AG09309 (cell line): ENCODE results near the gene ITCH.
"Not testable (repeated sequence)": the region's sequence is repeated elsewhere in the genome, so short reads cannot be mapped to it uniquely, and the experiment has no call there.

ENCODE experiments used
- DNase-seq: peaks from one replicate; pipeline ENCODE4 v3.0.0-alpha.2; 2010; ENCODE audit warnings: low read depth
- H3K4me3 ChIP-seq: 2 replicates; pipeline ENCODE4 v1.5.1; 2011; ENCODE audit warnings: mild to moderate bottlenecking, low read depth, low read length, moderate library complexity; ENCODE audit not compliant: control insufficient read depth
- TF ChIP-seq, protein P1 (sequence below): IDR thresholded peaks from 2 replicates; pipeline ENCODE4 v1.5.1; 2011; ENCODE audit warnings: mild to moderate bottlenecking, low read depth, low read length, inconsistent platforms; ENCODE audit not compliant: insufficient read depth, control insufficient read depth; ENCODE audit errors: missing control alignments

The ITCH gene

DNA sequence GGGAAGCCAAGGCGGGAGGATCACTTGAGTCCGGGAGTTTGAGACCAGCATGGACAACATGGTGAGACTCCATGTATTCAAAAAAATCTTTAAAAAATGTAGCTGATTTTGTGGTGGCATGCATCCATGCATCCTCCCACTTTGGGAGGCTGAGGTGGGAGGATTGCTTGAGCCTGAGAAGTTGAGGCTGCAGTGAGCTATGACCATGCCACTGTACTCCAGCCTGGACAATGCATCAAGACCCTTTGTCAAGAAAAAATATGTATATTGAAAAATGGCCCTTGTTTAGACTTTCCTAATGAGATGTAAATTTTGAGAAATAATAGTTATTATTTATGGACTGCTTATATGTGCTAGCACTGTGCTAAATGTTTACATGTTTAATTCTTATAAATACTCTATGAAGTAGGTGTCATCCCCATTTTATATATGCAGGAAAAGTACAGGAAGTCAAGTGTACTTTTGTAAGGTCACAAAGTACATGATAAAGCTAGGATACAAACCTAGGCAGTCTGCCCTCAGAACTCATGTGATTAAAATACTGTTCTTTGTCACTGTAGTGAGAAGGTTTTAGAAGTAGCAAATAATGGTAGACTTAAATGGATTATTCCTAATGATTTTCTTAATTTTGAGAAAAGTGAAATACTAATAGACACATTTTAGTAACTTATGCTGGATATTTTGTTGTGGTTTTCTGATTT is 58.8 kb downstream of the ITCH start:
- no peak overlapping the region for H3K4me3 ChIP-seq
- TF ChIP-seq, protein P1, sequence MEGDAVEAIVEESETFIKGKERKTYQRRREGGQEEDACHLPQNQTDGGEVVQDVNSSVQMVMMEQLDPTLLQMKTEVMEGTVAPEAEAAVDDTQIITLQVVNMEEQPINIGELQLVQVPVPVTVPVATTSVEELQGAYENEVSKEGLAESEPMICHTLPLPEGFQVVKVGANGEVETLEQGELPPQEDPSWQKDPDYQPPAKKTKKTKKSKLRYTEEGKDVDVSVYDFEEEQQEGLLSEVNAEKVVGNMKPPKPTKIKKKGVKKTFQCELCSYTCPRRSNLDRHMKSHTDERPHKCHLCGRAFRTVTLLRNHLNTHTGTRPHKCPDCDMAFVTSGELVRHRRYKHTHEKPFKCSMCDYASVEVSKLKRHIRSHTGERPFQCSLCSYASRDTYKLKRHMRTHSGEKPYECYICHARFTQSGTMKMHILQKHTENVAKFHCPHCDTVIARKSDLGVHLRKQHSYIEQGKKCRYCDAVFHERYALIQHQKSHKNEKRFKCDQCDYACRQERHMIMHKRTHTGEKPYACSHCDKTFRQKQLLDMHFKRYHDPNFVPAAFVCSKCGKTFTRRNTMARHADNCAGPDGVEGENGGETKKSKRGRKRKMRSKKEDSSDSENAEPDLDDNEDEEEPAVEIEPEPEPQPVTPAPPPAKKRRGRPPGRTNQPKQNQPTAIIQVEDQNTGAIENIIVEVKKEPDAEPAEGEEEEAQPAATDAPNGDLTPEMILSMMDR: no peak
- no peak for DNase-seq

DNA sequence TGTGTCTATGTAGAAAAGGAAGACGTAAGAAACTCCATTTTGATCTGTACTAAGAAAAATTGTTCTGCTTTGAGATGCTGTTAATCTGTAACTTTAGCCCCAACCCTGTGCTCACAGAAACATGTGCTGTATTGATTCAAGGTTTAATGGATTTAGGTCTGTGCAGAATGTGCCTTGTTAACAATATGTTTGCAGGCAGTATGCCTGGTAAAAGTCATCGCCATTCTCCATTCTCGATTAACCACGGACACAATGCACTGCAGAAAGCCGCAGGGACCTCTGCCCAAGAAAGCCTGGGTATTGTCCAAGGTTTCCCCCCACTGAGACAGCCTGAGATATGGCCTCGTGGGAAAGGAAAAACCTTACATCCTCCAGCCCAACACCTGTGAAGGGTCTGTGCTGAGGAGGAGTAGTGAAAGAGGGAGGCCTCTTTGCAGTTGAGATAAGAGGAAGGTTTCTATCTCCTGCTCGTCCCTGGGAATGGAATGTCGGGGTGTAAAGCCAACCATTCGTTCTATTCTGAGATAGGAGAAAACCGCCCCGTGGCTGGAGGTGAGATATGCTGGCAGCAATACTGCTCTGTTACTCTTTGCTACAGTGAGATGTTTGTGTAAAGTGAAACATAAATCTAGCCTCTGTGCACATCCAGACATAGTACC is 62.1 kb downstream of the ITCH start:
- H3K4me3 ChIP-seq, DNase-seq: not testable (repeated sequence)

DNA sequence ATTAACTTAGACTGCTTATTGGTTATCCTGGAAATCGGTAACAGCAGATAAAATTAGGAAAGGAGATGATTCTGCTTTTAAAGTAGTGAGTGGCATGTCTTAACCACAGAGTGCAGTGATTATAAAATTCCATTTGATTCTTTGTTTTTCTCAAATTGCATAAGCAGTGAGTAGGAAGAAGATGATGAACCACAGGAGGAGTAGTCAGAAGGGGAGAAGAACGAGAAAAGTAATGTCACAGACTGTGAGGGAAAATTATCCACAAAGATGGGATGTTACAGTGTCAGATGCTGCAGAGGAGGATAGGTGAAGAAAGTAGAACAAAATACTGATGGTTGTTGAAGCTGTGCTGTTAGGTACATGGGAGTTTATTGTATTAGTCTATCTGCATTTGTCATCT is 63.0 kb downstream of the ITCH start:
- DNase-seq: no peak
- H3K4me3 ChIP-seq: no peak overlapping the region
- TF ChIP-seq, protein P1: no peak

DNA sequence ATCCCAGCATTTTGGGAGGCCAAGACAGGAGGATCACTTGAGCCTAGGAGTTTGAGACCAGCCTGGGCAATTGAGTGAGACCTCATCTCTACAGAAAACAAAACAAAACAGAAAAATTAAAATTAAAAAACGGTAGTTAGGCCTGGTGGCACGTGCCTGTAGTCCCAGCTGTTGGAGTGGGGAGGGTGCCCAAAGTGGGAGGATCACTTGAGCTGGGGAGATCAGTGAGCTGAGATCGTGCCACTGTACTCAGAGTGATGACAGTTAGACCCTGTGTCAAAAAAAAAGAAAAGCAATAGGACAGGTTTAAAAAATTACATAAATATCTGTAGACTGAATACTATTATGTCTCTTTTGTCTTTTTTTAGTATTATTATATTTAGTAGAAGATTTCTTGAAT is 64.3 kb downstream of the ITCH start:
- H3K4me3 ChIP-seq: no peak overlapping the region
- TF ChIP-seq, protein P1: no peak
- no peak for DNase-seq

DNA sequence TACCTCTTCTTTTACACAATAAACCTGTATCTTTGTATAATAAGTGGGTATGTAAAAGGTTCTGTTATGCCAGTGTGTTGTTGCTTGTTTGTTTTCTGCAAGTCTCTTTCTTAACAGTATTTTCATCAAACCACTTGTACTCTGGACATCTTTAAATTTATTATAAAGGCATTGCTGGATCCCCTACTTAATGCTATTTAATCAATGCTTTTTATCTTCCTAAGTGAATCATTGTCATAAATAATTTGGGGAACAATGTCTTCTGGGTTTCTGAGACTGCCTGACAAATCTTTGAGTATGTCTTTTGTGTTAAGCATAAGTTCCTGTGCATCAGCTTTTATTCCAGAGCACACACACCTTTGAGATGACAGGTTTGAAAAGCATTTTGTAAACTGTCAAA is 64.7 kb downstream of the ITCH start:
- TF ChIP-seq, protein P1: no peak
- DNase-seq: no peak
- H3K4me3 ChIP-seq: no peak overlapping the region

DNA sequence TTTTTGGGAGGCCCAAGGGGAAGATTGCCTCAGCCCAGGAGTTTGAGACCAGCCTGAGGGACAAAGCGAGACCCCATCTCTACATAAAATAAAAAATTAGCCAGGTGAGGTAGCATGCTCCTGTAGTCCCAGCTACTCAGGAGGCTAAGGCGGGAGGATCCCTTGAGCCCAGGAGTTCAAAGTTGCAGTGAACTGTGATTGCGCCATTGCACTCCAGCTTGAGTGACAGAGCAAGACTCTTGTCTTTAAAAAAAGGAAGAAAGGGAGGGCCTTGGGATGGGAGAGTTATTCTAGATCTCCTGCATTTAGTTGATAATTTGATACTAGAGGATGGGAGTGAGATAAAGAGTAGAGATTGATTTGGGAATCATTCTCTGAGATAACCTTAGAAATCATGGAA is 68.1 kb downstream of the ITCH start:
- TF ChIP-seq, protein P1: no peak
- H3K4me3 ChIP-seq: no peak overlapping the region
- DNase-seq: no peak

DNA sequence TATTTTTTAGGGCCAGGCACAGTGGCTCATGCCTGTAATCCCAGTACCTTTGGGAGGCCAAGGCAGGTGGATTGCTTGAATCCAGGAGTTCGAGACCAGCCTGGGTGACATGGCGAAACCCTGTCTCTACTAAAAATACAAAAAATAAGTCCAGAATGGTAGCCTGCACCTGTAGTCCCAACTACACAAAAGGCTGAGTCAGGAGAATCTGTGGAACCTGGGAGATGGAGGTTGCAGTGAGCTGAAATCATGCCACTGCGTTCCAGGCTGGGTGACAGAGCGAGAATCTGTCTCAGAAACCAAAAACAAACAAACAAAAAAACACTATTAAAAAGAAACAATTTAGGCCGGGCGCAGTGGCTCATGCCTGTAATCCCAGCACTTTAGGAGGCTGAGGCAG is 69.6 kb downstream of the ITCH start:
- DNase-seq, H3K4me3 ChIP-seq: not testable (repeated sequence)
